Measurements from ENCODE around the gene LMLN.

DNA sequence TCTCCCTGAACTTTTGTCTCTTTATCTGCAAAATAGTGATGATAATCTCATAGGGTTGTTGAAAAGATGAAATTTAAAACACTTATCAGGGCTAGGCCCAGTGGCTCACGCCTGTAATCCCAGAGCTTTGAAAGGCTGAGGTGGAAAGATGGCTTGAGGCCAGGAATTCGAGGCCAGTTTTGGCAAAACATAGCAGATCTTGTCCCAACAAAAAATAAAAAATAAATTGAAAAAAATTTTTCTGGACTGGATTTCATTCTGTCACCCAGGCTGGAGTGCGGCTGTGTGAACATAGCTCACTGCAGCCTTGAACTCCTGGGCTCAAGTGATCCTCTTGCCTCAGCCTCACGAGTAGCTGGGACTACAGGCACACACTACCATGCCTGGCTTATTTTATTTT lies 29.6 kb downstream of the LMLN start:
- no peak for TF ChIP-seq EZH2 (IDR thresholded peaks at IDR 0.05; ENCODE audit: insufficient read depth, poor library complexity, severe bottlenecking)
- TF ChIP-seq EZH2phosphoT487 (IDR thresholded peaks at IDR 0.05; ENCODE audit: insufficient read depth, low read depth): no peak
